H1 (cell line): ENCODE measurements around the gene CDK5. TPM values are rescaled to one million over a fixed set of nuclear protein-coding genes. Genes with fewer than 3 reads are reported as not detected.

ENCODE experiments used
- BRCA1 ChIP-seq: IDR thresholded peaks from 2 replicates; pipeline ENCODE4 v1.6.1; 2012; ENCODE audit warnings: low read depth, low read length, improper control_type of control experiment
- CTCF ChIP-seq, 3 experiments: IDR thresholded peaks; 1 replicate in 2 of 3; 2 replicates in 1 of 3; pipeline versions ENCODE4 v1.5.1 to v1.6.1; 2011; ENCODE audit warnings: low read length in 3 of 3, mild to moderate bottlenecking in 3 of 3, inconsistent platforms in 2 of 3, low read depth in 1 of 3, moderate library complexity in 1 of 3; ENCODE audit not compliant: insufficient read depth in 1 of 3; ENCODE audit errors: control extremely low read depth in 1 of 3
- EP300 ChIP-seq, 2 experiments: IDR thresholded peaks; 1 replicate in 1 of 2; 2 replicates in 1 of 2; pipeline ENCODE4 v1.6.1; 2011 to 2012; ENCODE audit warnings: low read depth in 2 of 2, low read length in 2 of 2, mild to moderate bottlenecking in 2 of 2, borderline replicate concordance in 1 of 2, inconsistent platforms in 1 of 2, moderate library complexity in 1 of 2
- SP1 ChIP-seq: IDR thresholded peaks from 2 replicates; pipeline ENCODE4 v1.6.1; 2011; ENCODE audit warnings: low read depth, low read length
- polyA plus RNA-seq, 7 experiments: library from polyadenylated mRNA; depleted of rRNA in 3 of 7; stranded (reverse) in 5 of 7; unstranded in 2 of 7; fragments of >200 nt in 5 of 7; fragments of 200-250 nt in 2 of 7; gene quantifications; 1 replicate in 5 of 7; 2 replicates in 1 of 7; 4 replicates in 1 of 7; pipeline versions ENCODE4 v1.2.1 to v1.2.3, GENCODE V29; 2011 to 2013; ENCODE audit warnings: missing spikeins in 2 of 7, mixed read lengths in 2 of 7
- total RNA-seq: library from RNA; stranded (reverse); fragmentation: NEBNext Ultra II Directional; extraction: Animal tissue kit (Norgen Biotek cat#: 25700); gene quantifications from 2 replicates; pipeline ENCODE4 v1.2.1, GENCODE V29; 2021
- TF ChIP-seq, protein P1 (sequence below): IDR thresholded peaks from 2 replicates; pipeline ENCODE4 v1.6.1; 2011; ENCODE audit warnings: low read depth, mild to moderate bottlenecking, low read length; ENCODE audit not compliant: insufficient read depth
- TF ChIP-seq, protein P2 (sequence below): fragments of 300-600 bp; sonication (generic); IDR thresholded peaks from 2 replicates; pipeline ENCODE4 v1.7.1; 2012; ENCODE audit warnings: low read length, moderate library complexity, mild to moderate bottlenecking, inconsistent platforms; ENCODE audit not compliant: insufficient replicate concordance

CDK5 gene
- total and polyA plus RNA-seq, 2 of the 8 experiments (the other 6 are each of a cell fraction or from before 2014, with no cell fraction given) = 22.8 to 37.2 TPM

GRCh38 chr7:151080522-151081169, 22.9 kb upstream of the CDK5 start, which contains the start of gene FASTK (continued):
- no peak; a peak in 1 of 4 replicates for TF ChIP-seq CTCF (IDR thresholded peaks at IDR 0.05; ENCODE audit: control extremely low read depth in 1 of 3, insufficient read depth in 1 of 3, low read depth in 1 of 3, low read length in 3 of 3)
- 0 out of 3 replicates have a peak, but pooled peaks of 1 of the 2 experiments have one; percentile 42 for TF ChIP-seq EP300 (IDR thresholded peaks at IDR 0.05; ENCODE audit: borderline replicate concordance in 1 of 2, low read depth in 2 of 2, low read length in 2 of 2)
- TF ChIP-seq SP1 = no peak; the same call in 1 of the 2 replicates
- TF ChIP-seq, protein P1, sequence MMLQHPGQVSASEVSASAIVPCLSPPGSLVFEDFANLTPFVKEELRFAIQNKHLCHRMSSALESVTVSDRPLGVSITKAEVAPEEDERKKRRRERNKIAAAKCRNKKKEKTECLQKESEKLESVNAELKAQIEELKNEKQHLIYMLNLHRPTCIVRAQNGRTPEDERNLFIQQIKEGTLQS = no peak
- TF ChIP-seq, protein P2, sequence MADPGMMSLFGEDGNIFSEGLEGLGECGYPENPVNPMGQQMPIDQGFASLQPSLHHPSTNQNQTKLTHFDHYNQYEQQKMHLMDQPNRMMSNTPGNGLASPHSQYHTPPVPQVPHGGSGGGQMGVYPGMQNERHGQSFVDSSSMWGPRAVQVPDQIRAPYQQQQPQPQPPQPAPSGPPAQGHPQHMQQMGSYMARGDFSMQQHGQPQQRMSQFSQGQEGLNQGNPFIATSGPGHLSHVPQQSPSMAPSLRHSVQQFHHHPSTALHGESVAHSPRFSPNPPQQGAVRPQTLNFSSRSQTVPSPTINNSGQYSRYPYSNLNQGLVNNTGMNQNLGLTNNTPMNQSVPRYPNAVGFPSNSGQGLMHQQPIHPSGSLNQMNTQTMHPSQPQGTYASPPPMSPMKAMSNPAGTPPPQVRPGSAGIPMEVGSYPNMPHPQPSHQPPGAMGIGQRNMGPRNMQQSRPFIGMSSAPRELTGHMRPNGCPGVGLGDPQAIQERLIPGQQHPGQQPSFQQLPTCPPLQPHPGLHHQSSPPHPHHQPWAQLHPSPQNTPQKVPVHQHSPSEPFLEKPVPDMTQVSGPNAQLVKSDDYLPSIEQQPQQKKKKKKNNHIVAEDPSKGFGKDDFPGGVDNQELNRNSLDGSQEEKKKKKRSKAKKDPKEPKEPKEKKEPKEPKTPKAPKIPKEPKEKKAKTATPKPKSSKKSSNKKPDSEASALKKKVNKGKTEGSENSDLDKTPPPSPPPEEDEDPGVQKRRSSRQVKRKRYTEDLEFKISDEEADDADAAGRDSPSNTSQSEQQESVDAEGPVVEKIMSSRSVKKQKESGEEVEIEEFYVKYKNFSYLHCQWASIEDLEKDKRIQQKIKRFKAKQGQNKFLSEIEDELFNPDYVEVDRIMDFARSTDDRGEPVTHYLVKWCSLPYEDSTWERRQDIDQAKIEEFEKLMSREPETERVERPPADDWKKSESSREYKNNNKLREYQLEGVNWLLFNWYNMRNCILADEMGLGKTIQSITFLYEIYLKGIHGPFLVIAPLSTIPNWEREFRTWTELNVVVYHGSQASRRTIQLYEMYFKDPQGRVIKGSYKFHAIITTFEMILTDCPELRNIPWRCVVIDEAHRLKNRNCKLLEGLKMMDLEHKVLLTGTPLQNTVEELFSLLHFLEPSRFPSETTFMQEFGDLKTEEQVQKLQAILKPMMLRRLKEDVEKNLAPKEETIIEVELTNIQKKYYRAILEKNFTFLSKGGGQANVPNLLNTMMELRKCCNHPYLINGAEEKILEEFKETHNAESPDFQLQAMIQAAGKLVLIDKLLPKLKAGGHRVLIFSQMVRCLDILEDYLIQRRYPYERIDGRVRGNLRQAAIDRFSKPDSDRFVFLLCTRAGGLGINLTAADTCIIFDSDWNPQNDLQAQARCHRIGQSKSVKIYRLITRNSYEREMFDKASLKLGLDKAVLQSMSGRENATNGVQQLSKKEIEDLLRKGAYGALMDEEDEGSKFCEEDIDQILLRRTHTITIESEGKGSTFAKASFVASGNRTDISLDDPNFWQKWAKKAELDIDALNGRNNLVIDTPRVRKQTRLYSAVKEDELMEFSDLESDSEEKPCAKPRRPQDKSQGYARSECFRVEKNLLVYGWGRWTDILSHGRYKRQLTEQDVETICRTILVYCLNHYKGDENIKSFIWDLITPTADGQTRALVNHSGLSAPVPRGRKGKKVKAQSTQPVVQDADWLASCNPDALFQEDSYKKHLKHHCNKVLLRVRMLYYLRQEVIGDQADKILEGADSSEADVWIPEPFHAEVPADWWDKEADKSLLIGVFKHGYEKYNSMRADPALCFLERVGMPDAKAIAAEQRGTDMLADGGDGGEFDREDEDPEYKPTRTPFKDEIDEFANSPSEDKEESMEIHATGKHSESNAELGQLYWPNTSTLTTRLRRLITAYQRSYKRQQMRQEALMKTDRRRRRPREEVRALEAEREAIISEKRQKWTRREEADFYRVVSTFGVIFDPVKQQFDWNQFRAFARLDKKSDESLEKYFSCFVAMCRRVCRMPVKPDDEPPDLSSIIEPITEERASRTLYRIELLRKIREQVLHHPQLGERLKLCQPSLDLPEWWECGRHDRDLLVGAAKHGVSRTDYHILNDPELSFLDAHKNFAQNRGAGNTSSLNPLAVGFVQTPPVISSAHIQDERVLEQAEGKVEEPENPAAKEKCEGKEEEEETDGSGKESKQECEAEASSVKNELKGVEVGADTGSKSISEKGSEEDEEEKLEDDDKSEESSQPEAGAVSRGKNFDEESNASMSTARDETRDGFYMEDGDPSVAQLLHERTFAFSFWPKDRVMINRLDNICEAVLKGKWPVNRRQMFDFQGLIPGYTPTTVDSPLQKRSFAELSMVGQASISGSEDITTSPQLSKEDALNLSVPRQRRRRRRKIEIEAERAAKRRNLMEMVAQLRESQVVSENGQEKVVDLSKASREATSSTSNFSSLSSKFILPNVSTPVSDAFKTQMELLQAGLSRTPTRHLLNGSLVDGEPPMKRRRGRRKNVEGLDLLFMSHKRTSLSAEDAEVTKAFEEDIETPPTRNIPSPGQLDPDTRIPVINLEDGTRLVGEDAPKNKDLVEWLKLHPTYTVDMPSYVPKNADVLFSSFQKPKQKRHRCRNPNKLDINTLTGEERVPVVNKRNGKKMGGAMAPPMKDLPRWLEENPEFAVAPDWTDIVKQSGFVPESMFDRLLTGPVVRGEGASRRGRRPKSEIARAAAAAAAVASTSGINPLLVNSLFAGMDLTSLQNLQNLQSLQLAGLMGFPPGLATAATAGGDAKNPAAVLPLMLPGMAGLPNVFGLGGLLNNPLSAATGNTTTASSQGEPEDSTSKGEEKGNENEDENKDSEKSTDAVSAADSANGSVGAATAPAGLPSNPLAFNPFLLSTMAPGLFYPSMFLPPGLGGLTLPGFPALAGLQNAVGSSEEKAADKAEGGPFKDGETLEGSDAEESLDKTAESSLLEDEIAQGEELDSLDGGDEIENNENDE = no peak
- TF ChIP-seq BRCA1 = no peak
